ENCODE measurements around the gene MPEG1.
A peak's percentile ranks its signal among the peaks of the same experiment; 100 is the strongest.

The MPEG1 gene

DNA sequence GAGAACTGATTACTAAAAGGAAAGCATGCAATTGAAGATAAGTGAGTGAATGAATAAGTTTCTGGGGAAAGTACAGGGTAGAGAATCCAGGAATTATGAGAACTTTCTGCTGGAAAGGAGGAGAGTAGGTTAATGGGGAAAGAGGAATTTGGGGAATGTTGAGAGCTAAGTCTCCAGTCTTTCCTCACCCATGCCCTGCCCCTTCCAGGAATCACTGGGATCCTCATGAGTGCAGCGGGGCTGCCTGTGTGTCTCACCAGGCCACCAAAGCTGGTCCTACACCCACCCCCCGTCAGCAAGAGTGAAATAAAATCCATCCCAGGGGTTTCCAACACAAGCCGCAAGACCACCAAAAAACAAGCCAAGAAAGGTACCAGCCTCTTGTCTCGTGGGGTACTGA lies 23.8 kb downstream of the MPEG1 start:
- no peak for DNase-seq (ENCODE audit: low read depth in 2 of 2)

GRCh38 chr11:59187587-59187986 lies 25.1 kb downstream of the MPEG1 start:
- no peak for DNase-seq (ENCODE audit: low read depth in 2 of 2)

GRCh38 chr11:59187035-59187434 lies 25.7 kb downstream of the MPEG1 start:
- DNase-seq (ENCODE audit: low read depth in 2 of 2), result no peak

DNA sequence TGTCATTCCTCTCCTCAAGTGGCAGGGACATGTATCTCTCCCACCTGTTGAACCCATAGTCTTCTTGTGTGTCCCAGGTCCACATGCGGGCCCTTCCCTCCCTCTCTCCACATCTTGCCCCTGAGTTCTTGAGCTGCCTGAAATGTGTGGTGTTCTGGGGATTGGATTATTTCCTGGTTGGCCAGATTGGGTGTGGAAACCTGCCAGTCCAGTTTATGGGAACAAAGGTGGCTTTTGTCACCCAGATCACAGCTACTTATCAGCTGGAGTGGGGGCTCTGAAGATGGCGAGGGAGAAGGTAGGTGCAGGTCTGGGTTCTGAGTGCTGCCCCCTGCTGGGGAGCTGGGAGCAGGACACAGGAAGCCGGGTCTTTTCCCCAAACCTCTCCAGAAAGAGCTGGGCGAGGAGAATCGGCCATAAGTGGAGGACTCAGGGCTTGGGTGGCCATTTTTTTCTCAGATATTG lies 26.6 kb downstream of the MPEG1 start:
- peak in 1 of 2 experiments; percentile 43 for DNase-seq (ENCODE audit: low read depth in 2 of 2)

DNA sequence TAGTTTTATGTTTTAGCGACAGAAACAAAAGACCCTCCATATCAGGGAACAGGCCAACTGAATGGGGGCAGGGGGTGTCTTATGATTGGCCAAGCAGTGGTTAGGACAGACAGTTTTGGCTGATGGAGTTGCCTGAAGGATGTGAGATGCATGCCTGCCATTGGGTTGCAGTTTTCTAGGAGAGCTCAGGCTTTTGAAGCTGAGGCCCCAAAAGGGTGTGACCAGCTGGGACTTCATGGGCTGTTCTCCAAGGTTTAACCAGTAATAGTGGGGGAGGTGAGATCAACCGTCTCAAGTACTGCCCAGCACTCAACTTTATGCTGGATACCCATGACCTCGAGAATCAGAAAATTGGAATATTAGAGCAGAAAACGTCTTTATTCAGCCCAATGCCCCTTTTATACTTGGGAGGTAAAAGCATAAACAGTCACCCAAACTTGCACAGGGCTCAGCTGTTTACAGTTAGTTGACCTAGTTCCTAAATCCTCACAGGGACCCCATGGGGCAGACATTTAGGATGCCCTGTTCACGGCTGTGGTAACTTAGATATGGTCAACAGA lies 27.3 kb downstream of the MPEG1 start:
- no peak for DNase-seq (ENCODE audit: low read depth in 2 of 2)

DNA sequence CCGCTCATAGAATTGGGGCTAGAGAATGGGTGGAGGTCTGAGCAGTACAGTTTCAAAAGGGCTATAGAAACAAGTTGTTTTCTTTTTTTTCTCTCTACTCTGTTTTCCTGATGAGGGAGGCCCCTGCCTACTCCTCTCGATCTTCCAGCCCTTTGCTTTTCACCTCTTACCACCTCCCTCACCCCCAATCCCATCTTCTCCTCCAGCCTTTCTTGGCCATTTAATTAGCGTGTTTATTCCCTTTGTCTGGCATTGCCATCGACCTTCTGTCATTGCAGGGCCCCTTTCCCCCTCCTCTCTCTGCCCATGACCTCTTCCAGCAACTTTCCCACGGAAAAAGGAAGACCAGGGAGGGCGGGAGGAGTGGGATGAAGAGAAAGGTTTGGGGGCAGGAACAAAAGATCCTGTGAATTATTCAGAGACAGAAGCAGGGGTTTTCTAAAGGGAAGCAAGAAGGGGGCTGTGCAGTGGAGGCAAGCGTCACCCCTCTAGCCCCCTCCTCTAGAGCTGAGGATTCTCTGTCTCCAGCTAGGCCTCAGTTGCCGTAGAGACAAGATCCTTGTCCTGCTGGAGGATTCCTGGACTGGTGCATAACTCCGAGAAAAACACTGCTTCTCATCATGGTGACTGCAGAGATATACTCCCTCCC lies 27.9 kb downstream of the MPEG1 start:
- no peak for DNase-seq (ENCODE audit: low read depth in 2 of 2)

DNA sequence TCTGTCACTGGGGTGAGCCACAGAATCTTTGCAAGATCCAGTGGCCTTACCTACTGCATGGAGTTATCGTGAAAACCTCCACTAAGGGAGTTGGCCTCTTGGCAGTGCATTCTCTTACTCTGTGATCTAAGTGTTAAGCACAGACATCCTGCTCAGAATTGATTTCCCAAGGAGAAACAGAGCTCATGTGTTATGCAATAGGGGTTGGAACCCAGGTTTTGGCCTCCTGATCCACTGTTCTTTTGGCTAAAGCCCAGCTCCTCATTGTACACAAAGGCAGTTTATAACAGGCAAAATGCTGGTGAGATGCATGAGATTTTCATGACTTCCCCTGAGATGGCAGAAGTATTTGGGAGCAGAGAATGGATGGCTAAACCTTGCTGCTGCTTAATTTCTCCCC lies 29.0 kb downstream of the MPEG1 start:
- no peak for DNase-seq (ENCODE audit: low read depth in 2 of 2)

DNA sequence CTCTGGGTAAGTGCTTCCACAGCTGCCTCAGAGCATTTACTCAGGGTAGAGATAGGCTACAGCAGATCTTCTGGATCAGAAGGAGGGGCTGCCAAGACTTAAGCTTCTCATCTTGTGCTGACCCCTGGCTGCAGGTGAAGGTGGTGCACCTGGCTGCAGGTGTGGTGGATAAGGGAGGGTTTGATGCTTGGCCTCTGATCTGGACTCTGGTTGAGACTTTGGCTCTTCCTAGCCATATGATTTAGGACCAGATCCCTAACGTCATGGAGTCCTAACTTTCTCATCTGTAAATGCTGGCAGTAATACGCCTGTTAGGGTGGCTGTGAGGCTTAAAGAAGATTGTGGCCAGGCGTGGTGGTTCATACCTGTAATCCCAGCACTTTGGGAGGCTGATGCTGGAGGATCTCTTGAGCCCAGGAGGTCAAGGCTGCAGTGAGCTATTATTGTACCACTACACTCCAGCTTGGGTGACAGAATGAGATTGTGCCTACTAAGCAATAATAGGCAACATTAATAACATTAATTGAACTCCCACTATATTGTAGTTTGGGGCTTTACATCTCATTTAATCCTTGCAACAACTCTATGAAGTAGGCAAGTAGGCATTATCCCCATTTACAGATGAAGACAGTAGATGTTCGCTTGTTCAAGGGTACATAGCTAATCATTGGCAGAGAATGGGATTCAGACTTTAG lies 30.1 kb downstream of the MPEG1 start:
- no peak for DNase-seq (ENCODE audit: low read depth in 2 of 2)

GRCh38 chr11:59181746-59182456 lies 30.8 kb downstream of the MPEG1 start:
- DNase-seq (ENCODE audit: low read depth in 2 of 2), result no peak

- no peak for DNase-seq (ENCODE audit: low read depth in 2 of 2)
Observed at GRCh38 chr11:59180907-59181306, 31.8 kb downstream of the MPEG1 start.

- DNase-seq (ENCODE audit: low read depth in 2 of 2), result no peak
Observed at GRCh38 chr11:59180168-59180776, 32.5 kb downstream of the MPEG1 start.

DNA sequence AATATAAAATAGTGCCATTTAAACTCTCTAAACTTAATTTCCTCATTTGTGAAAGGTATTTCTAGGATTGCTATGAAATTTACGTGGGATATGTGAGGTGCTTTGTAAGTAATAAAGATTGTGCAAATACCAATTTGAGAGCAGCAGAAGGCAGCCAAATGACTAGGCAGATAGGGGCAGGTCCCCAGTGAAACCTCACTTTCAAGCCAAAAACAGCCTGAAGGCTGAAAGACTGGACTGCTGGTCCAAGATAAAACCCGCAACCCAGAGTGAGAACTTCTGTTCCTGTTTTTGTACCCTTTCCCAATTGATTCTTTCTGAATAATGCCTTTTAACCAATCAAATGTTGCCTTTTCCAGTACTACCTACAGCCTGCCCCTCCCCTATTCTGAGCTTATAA lies 33.6 kb downstream of the MPEG1 start:
- no peak for DNase-seq (ENCODE audit: low read depth in 2 of 2)

DNA sequence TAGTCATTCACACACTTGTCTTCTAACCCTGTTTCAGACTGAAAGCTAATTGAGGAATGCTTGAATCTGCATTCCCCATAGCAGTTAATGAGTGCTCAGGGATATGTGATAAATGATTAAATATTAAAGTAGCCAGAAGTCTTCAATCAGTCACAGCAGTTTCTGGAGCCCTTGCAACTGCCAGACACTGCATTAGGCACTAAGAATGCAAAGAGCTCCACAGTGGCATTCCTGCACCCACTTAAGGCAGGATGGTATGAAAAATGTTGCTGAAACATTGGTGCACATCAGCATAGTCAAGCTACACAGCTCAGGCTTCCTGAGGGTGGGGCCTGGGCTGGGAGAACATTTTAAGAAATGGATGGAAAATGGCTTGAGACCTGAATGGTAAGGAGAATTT lies 34.3 kb downstream of the MPEG1 start:
- no peak for DNase-seq (ENCODE audit: low read depth in 2 of 2)

DNA sequence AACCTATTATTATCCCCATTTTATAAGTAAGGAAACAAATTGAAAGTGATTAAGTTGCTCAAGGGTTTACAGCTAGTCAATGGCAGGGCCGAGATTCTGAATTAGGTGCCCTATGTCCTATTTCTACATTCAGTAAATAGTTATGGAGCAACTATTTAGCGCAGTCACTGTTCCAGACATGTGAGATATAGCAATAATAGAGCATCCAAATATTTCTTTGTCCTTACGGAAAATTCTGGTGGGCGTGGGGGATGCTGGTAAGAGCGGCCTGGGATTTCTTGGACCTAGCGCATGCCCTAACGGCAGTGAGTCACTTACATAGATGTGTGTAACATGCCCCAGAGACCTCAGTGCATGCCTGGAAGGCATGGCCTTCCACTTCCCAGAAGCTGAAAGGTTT lies 36.4 kb downstream of the MPEG1 start:
- DNase-seq (ENCODE audit: low read depth in 2 of 2), result no peak

DNA sequence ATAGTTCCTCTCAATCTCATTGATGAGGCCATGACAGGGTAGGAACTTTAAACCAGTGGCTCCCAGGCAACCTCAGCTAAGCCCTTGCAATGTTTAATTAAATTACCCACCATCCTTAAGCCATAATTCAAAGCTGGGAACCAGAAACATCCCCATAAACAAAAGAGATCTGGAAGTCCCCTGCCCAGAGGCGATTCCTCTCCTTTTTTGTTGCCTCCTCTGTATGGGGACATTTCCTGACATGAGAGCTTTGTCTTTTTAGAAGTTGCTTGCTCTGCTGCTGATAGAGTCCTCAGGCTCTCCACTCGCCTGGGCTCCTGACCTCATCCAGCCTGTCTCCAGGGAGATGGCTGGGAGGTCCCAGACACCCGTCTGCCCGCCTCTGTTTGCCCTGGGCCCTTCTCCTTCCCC lies 37.6 kb downstream of the MPEG1 start:
- no peak for DNase-seq (ENCODE audit: low read depth in 2 of 2)

GRCh38 chr11:59174664-59175033 lies 38.1 kb downstream of the MPEG1 start:
- DNase-seq (ENCODE audit: low read depth in 2 of 2), result no peak

GRCh38 chr11:59173964-59174663 lies 38.6 kb downstream of the MPEG1 start:
- DNase-seq (ENCODE audit: low read depth in 2 of 2), result no peak

GRCh38 chr11:59173080-59173963 lies 39.4 kb downstream of the MPEG1 start:
- DNase-seq (ENCODE audit: low read depth in 2 of 2), result no peak

DNA sequence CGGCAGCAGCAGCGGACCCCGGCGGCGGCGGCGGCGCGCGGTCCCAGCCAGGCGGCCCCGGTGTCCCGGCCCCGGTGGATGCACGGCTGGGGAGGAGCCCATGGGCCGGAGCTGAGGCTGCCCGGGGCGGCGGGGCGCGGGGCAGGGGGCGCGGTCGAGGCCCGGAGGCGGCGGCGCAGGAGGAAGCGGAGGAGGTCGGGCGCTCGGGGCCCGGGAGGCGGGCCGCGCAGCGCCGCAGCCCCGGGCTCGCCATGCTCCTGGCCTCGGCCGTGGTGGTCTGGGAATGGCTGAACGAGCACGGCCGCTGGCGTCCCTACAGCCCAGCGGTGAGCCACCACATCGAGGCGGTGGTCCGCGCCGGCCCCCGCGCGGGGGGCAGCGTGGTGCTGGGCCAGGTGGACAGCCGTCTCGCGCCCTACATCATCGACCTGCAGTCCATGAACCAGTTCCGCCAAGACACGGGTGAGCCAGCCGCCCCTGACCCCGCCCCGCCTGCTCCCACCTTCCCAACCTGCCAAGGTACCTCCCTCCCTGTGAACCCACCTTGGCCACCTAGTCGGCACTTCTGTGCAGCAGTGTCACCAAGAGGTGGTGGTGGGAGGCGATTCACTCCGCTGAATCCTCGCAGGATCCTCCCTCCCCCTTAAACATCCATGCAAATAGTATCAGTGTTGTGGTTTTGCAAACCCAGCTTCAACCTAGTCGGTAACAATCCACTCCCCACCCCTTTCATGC lies 40.2 kb downstream of the MPEG1 start:
- no peak for DNase-seq (ENCODE audit: low read depth in 2 of 2)
